Calu3 (cell line): Measurements from ENCODE around the gene KCNG2. TPM values are rescaled to one million over a fixed set of nuclear protein-coding genes. Genes with fewer than 3 reads are reported as not detected.

ENCODE experiments used
- BruUV-seq: library from RNA; stranded (reverse); fragments of 400-500 nt; replicated peaks from 2 replicates; lab custom pipeline; 2021; lab: Mats Ljungman, UMichigan
- CTCF ChIA-PET: fragments of 300-600 bp; sonication (Branson Sonifier 250); formaldehyde crosslinking; loops from one replicate; lab custom pipeline; 2022; ENCODE audit warnings: antibody characterized with exemption; lab: Charles Lee
- DNase-seq: peaks from one replicate; pipeline ENCODE4 v3.0.0; 2022
- H3K27ac Mint-ChIP-seq: one replicate; pipeline ENCODE4 v1.8.0; 2022; ENCODE audit warnings: mixed read lengths; ENCODE audit not compliant: unreplicated experiment
- H3K27me3 Mint-ChIP-seq: one replicate; pipeline ENCODE4 v1.8.0; 2022; ENCODE audit warnings: mixed read lengths; ENCODE audit not compliant: unreplicated experiment
- H3K36me3 Mint-ChIP-seq: one replicate; pipeline ENCODE4 v1.8.0; 2022; ENCODE audit warnings: mild to moderate bottlenecking, moderate library complexity, mixed read lengths; ENCODE audit not compliant: insufficient read depth, unreplicated experiment
- H3K4me1 Mint-ChIP-seq: one replicate; pipeline ENCODE4 v1.8.0; 2022; ENCODE audit warnings: mild to moderate bottlenecking, low read depth, mixed read lengths; ENCODE audit not compliant: unreplicated experiment
- H3K4me3 Mint-ChIP-seq: one replicate; pipeline ENCODE4 v1.8.0; 2022; ENCODE audit warnings: mild to moderate bottlenecking, low read depth, moderate library complexity, mixed read lengths; ENCODE audit not compliant: unreplicated experiment
- H3K9me3 Mint-ChIP-seq: one replicate; pipeline ENCODE4 v1.8.0; 2022; ENCODE audit warnings: low read depth, mixed read lengths; ENCODE audit not compliant: unreplicated experiment
- intact Hi-C: fragments of 100-400 bp; cut with micrococcal nuclease; formaldehyde crosslinking; loops from one replicate; pipeline ENCODE4 v1.10.0; 2022; ENCODE audit not compliant: unreplicated experiment
- total RNA-seq: library from RNA; stranded (reverse); gene quantifications from 2 replicates; pipeline ENCODE4 v1.2.3, GENCODE V29; 2022
- TF ChIP-seq, protein P1 (sequence below): fragments of 200-600 bp; IDR thresholded peaks from one replicate; pipeline ENCODE4 v1.8.0; 2022; ENCODE audit warnings: antibody characterized with exemption; ENCODE audit not compliant: unreplicated experiment

The KCNG2 gene
- total RNA-seq, 1 experiment from 2014 or later, result not detected

DNA sequence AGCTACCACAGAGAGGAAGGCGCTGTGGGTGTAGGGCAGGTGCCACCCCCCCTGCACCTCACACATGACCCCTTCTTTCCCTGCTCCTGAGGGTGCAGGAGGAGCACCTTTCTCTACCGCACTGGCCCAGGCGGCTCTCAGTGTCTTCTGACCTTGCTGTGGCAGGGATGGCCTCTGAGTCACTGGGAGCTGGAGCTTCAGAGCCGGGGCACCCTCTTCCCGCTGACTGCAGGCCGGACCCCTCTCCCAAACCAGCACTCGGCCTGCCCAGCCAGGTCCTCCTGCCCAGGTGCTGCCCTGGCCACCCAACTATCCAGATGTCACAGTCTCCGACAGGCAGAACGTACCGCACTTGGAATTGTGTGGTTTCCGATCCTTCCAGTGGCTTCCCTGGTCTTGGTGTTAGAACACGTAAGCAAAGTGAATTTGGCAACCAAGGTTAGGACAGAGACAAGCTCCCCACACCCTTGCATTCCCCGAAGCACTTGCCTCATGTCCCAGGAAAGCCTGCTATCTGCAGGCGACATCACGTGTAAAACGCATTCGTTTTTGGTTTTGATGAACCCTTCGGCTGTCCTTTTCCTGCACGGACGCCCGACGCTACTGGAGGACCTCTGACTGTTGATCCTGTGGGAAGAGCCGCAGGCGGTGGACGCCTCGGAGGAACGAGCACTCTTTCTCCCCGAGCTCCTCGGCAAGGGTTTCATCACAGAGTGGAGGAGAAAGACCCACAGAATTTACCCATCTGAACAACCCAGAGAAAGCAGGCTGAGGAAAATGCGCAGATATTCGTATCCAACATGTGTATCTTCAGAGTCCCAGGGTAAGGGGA is 24.7 kb upstream of the KCNG2 start:
- TF ChIP-seq, protein P1, sequence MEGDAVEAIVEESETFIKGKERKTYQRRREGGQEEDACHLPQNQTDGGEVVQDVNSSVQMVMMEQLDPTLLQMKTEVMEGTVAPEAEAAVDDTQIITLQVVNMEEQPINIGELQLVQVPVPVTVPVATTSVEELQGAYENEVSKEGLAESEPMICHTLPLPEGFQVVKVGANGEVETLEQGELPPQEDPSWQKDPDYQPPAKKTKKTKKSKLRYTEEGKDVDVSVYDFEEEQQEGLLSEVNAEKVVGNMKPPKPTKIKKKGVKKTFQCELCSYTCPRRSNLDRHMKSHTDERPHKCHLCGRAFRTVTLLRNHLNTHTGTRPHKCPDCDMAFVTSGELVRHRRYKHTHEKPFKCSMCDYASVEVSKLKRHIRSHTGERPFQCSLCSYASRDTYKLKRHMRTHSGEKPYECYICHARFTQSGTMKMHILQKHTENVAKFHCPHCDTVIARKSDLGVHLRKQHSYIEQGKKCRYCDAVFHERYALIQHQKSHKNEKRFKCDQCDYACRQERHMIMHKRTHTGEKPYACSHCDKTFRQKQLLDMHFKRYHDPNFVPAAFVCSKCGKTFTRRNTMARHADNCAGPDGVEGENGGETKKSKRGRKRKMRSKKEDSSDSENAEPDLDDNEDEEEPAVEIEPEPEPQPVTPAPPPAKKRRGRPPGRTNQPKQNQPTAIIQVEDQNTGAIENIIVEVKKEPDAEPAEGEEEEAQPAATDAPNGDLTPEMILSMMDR, result no peak
- BruUV-seq, result no TSS peak
- Mint-ChIP-seq H3K4me1 (no peaks in the 10 kb centered on the region), H3K27ac (no peak overlapping the region), H3K27me3 (peaks cover 14% of the 10 kb centered on the region), H3K9me3 (peaks cover 2% of the 10 kb centered on the region), H3K36me3 (no peaks in the 10 kb centered on the region), H3K4me3 (no peak overlapping the region)
- intact Hi-C loops, result no loop called here
- CTCF ChIA-PET, result no interaction called here
- no peak for DNase-seq

DNA sequence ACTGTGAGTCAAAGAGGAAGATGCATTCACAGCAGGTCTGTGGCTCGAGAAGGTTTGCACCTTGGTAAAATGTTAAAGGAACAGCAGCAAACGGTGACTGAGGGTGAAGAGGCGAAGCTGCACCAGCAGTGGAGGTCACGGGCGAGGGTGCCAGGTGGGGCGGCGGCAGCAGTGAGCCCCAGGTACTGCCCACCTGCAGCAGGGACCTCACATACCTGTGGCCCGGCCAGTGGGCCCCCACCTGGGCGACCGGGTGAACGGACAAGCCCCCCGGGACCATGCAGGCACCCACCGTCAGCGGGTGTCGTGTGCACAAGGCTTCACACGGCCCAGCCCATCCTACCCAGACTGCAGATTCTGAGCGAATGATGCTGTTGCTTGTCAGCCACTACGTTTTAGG is 23.6 kb upstream of the KCNG2 start:
- Mint-ChIP-seq H3K9me3 (peaks cover 2% of the 10 kb centered on the region), H3K4me3 (no peak overlapping the region), H3K4me1 (no peaks in the 10 kb centered on the region), H3K36me3 (no peaks in the 10 kb centered on the region), H3K27me3 (peaks cover 18% of the 10 kb centered on the region), H3K27ac (no peak overlapping the region)
- BruUV-seq, result no TSS peak
- CTCF ChIA-PET, result no interaction called here
- intact Hi-C loops, result no loop called here
- no peak for DNase-seq
- TF ChIP-seq, protein P1, result no peak

DNA sequence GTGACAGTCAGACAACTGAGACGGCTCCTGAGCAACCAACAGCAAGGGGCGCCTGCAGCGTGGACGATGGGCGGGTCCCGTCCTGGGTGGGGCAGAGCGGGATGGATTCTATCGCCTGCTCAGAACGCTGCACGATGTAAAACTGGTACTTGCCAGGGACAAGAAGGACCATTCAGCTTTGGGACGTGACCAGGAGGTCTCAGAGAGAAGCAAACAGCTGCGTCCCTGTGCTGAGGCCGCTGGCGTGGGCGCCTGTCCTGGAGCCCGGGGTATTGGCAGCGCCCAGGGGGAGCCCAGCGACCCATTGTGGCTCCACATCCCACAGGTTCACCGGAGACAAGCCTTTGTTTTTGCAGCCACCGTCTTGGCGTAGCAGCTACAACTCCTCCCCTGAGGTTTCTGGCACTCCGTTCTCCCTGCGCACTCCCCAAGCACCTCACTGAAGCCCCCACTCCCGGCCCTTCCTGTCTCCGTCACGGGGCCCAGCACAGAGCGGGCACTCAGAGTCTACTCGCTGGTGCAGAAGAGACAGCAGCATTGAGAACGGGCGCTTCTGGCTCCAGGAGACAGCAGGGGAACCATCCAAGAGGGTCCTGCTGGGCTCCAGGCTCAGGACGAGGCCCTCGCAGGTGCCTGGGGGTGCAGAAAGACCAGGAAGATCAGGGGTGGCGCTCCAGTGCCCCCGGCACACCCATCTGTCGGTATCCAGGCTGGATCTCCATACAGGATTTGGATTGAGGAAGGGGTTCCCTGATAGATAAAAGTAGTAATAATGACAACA is 22.1 kb upstream of the KCNG2 start:
- no TSS peak for BruUV-seq
- H3K36me3 Mint-ChIP-seq, result no peaks in the 10 kb centered on the region

DNA sequence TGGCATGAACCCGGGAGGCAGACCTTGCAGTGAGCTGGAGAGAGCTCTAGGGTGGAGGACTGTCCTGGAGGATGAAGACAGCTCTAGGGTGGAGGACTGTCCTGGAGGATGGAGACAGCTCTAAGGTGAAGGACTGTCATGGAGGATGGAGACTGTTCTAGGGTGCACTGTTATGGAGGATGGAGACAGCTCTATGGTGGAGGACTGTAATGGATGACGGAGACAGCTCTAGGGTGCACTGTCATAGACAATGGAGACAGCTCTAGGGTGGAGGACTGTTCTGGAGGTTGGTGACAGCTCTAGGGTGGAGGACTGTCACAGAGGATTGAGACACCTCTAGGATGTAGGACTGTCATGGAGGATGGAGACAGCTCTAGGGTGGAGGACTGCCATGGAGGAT is 21.1 kb upstream of the KCNG2 start:
- intact Hi-C loops, result no loop called here
- H3K27me3 Mint-ChIP-seq, result peaks cover 18% of the 10 kb centered on the region
- H3K9me3 Mint-ChIP-seq, result peaks cover 2% of the 10 kb centered on the region
- TF ChIP-seq, protein P1, result no peak
- H3K27ac Mint-ChIP-seq, result no peak overlapping the region
- no peaks in the 10 kb centered on the region for H3K36me3 Mint-ChIP-seq
- no peak overlapping the region for H3K4me3 Mint-ChIP-seq
- CTCF ChIA-PET, result no interaction called here
- DNase-seq, result no peak
- BruUV-seq, result no TSS peak
- H3K4me1 Mint-ChIP-seq, result no peaks in the 10 kb centered on the region

More for the DNA sequence above, 22.1 kb upstream of the KCNG2 start:
- H3K27me3 Mint-ChIP-seq, result peaks cover 18% of the 10 kb centered on the region
- no peaks in the 10 kb centered on the region for H3K4me1 Mint-ChIP-seq
- CTCF ChIA-PET, result no interaction called here
- intact Hi-C loops, result no loop called here
- no peak overlapping the region for H3K27ac Mint-ChIP-seq
- TF ChIP-seq, protein P1, result no peak
- DNase-seq, result no peak
- H3K4me3 Mint-ChIP-seq, result no peak overlapping the region
- H3K9me3 Mint-ChIP-seq, result peaks cover 2% of the 10 kb centered on the region
